ENCODE data around the gene IGF2BP1. TPM values are rescaled to one million over a fixed set of nuclear protein-coding genes. Genes with fewer than 3 reads are reported as not detected.
A peak's percentile ranks its signal among the peaks of the same experiment; 100 is the strongest.
"Not testable (repeated sequence)": the region's sequence is repeated elsewhere in the genome, so short reads cannot be mapped to it uniquely, and the experiment has no call there.

Gene IGF2BP1
- total RNA-seq, 2 donors from 2014 or later = not detected

DNA sequence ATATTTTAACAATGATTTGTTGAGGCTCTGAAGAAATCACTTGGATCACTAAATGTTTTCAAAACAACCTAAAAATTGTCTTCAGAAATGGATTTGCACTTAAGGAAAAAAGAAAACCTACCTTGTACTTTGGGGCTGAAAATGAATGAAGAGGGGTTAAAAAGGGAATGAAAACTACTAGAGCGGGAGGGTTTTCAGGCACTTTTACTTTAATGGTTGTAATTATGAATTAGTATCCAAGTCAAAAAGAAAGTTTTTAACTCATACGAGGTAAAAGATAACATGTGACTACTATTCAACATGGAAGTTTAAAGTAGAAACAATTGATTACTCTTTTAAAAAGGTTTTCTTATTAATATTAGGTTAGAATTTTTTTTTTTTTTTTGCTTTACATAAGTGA, 5.1 kb downstream of the IGF2BP1 start:
- Histone ChIP-seq H3K27me3 (peaks cover 51 to 53% of the 10 kb centered on the region in 2 donors), H3K4me1 (peaks cover 0 to 11% of the 10 kb centered on the region in 2 donors), H3K27ac (no peak overlapping the region), H3K9me3 (no peaks in the 10 kb centered on the region), H3K36me3 (no peaks in the 10 kb centered on the region), H3K4me3 (no peak overlapping the region)
- DNase-seq (ENCODE audit: low spot score) = no peak
- TF ChIP-seq, protein P1, sequence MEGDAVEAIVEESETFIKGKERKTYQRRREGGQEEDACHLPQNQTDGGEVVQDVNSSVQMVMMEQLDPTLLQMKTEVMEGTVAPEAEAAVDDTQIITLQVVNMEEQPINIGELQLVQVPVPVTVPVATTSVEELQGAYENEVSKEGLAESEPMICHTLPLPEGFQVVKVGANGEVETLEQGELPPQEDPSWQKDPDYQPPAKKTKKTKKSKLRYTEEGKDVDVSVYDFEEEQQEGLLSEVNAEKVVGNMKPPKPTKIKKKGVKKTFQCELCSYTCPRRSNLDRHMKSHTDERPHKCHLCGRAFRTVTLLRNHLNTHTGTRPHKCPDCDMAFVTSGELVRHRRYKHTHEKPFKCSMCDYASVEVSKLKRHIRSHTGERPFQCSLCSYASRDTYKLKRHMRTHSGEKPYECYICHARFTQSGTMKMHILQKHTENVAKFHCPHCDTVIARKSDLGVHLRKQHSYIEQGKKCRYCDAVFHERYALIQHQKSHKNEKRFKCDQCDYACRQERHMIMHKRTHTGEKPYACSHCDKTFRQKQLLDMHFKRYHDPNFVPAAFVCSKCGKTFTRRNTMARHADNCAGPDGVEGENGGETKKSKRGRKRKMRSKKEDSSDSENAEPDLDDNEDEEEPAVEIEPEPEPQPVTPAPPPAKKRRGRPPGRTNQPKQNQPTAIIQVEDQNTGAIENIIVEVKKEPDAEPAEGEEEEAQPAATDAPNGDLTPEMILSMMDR (IDR thresholded peaks at IDR 0.05) = no peak

DNA sequence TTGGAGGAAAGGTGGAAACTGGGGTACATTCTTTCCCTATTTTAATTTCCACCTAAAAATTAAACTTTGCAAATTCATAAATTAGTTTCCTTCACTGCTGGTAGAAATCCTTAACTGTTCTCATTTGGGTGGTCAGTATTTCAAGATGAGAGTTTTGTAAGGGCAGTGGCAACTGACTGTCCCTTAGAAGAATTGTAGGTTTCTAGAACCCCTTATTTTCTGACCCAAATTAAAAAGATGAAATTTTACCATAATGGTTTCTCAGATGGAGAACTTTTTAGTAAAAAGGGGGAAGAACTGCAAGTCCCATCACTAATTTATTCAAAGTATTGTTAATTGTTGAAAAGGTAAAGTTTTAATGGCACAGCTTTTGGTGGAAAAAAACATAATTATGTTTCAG, 5.6 kb downstream of the IGF2BP1 start:
- Histone ChIP-seq H3K27ac (no peak overlapping the region), H3K36me3 (no peaks in the 10 kb centered on the region), H3K4me3 (no peak overlapping the region), H3K27me3 (peaks cover 47 to 48% of the 10 kb centered on the region in 2 donors), H3K4me1 (peaks cover 0 to 7% of the 10 kb centered on the region in 2 donors), H3K9me3 (no peaks in the 10 kb centered on the region)
- TF ChIP-seq, protein P1 (IDR thresholded peaks at IDR 0.05) = no peak
- no peak for DNase-seq (ENCODE audit: low spot score)

DNA sequence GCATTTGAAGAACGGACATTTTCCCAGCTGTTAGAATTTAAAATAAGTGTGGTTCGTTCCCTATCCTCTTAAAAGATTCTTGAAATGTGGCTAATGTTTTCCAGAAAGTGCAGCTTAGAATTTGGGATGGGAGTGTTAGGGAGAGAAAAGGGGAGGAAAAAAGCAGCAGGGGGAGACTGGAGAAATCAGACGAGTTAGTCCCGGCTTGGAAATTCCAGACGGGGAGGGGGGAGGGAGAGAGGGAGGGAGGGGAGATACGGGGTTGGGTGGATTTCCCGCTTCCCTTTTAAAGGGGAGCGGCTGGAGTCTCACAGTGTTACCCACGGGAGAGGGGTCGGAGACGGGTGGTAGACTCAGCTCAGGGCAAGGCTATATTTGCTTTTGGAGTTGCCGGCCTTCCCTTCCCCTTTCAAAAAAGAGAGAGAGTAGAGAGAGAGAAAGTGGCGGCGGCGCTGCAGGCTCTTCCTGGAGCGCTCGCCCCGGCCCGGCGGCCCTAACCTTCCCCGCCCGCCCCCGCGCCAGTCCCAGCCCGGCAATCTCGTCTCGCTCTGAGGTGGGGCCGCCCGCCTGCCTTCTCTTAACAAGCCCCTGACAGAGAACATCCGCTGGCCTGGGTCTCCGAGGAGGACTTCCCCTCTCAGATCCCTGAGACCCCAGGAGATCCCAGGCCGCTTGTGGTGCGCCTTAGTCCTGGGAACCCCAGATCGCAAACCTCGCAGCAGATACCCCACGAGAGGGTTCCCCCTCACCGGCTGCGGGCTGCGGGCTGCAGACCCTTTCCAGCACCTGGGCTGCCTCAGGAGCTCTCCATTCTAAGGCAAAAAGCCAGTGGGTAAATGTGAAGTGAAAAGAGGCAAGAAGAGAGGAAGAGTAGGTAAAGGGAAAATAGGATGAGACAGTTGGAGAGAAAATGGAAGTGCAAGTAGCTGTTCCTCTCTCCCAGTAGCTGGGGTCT, 6.6 kb downstream of the IGF2BP1 start:
- TF ChIP-seq, protein P1 (IDR thresholded peaks at IDR 0.05) = no peak
- no peak overlapping the region for H3K4me3 ChIP-seq

DNA sequence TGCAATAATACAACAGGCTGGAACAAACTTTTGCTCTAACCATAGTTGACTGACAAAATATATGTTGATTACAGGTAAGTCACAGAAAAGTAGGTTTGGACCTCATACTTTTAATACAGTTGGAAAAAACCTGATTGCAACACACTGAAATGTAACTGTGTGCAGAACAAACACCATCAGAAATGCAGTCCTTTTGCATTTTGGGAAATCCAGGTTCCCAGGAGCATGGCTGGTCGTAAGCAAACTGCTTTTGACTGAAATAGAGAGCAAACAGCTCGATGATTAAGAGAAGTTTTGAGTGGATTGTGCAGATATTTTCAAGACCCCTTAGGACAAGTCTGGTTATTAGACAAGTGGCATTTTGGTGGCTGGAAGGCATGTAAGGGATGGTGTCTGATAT, 8.0 kb downstream of the IGF2BP1 start:
- Histone ChIP-seq H3K27ac (no peak overlapping the region), H3K4me1 (no peaks in the 10 kb centered on the region), H3K27me3 (peaks cover 26 to 34% of the 10 kb centered on the region in 2 donors), H3K4me3 (no peak overlapping the region), H3K36me3 (no peaks in the 10 kb centered on the region), H3K9me3 (no peaks in the 10 kb centered on the region)
- TF ChIP-seq, protein P1 (IDR thresholded peaks at IDR 0.05) = no peak
- no peak for DNase-seq (ENCODE audit: low spot score)

More for the DNA sequence above, 6.6 kb downstream of the IGF2BP1 start:
- no peaks in the 10 kb centered on the region for H3K9me3 ChIP-seq
- no peak overlapping the region for H3K27ac ChIP-seq
- peaks cover 37 to 38% of the 10 kb centered on the region in 2 donors for H3K27me3 ChIP-seq
- no peaks in the 10 kb centered on the region for H3K36me3 ChIP-seq
- no peaks in the 10 kb centered on the region for H3K4me1 ChIP-seq
- peak; percentile 50 for DNase-seq (ENCODE audit: low spot score)

DNA sequence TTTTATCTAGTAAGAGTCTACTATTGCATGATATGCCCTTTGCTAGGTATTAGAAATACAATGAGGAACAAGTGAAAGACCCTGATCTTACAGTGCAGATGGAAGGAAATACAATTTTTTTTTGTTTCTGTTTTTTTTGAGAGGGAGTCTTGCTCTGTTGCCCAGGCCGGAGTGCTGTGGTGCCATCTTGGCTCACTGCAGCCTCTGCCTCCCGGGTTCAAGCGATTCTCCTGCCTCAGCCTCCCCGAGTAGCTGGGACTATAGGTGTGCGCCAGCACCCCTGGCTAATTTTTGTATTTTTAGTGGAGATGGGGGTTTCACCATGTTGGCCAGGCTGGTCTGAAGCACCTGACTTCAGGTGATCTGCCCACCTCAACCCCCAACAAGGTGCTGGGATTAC, 11.7 kb downstream of the IGF2BP1 start:
- not testable (repeated sequence) for H3K4me3 ChIP-seq; H3K9me3 ChIP-seq; H3K36me3 ChIP-seq; H3K27ac ChIP-seq; DNase-seq (ENCODE audit: low spot score); H3K4me1 ChIP-seq
- peaks cover 13 to 28% of the 10 kb centered on the region in 2 donors for H3K27me3 ChIP-seq

DNA sequence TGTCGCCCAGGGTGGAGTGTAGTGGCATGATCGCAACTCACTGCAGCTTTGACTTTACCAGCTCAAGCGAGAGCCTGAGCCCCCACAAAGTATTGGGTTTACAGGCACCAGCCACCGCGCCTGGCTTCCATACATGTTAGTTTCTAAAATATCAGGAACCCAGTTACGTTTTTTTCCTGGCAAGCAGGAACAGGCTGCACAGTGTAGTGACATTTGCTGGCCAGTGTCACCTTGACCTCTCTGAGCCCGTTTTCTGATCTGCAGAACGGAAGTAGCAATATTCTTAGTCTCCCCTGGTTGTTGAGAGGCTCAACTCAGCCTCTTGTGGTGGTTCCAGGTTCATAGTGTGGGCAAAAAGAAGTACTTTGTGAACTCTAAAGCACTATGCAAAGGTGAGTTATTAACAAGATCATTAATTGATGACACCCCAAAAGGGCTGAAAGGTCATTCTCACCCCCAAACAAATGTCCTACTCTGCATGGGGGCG, 15.6 kb downstream of the IGF2BP1 start:
- Histone ChIP-seq H3K4me1 (peaks cover 0 to 14% of the 10 kb centered on the region in 2 donors), H3K4me3 (no peak overlapping the region), H3K27me3 (peaks cover 10 to 22% of the 10 kb centered on the region in 2 donors), H3K9me3 (no peaks in the 10 kb centered on the region), H3K27ac (no peak overlapping the region), H3K36me3 (no peaks in the 10 kb centered on the region)
- TF ChIP-seq, protein P1 (IDR thresholded peaks at IDR 0.05) = no peak
- DNase-seq (ENCODE audit: low spot score) = no peak
